ENCODE measurements around the gene TRIM46. TPM values are rescaled to one million over a fixed set of nuclear protein-coding genes. Genes with fewer than 3 reads are reported as not detected.

The TRIM46 gene
- total and polyA plus RNA-seq, 2 of the 13 experiments (the other 11 are each of a cell fraction or from before 2014, with no cell fraction given), result 0.04 to 0.09 TPM

GRCh38 chr1:155125946-155126555 is 47.6 kb upstream of the TRIM46 start (continued):
- no peak; the same call in 1 of the 2 replicates for TF ChIP-seq TEF (CRISPR knock-in tag; IDR thresholded peaks at IDR 0.05)
- peak; percentile 14; the same call in 1 of the 2 replicates for TF ChIP-seq ZNF235 (CRISPR knock-in tag; IDR thresholded peaks at IDR 0.05; ENCODE audit: borderline replicate concordance)
- peak; percentile 42; the same call in 1 of the 2 replicates for TF ChIP-seq ZNF768 (CRISPR knock-in tag; IDR thresholded peaks at IDR 0.05)
- peak; percentile 91; the same call in 1 of the 2 replicates for TF ChIP-seq ARID4A (CRISPR knock-in tag; IDR thresholded peaks at IDR 0.05; ENCODE audit: borderline replicate concordance)
- peak; percentile 72 for TF ChIP-seq FOSL2 (CRISPR knock-in tag; IDR thresholded peaks at IDR 0.05)
- TF ChIP-seq, protein P1, sequence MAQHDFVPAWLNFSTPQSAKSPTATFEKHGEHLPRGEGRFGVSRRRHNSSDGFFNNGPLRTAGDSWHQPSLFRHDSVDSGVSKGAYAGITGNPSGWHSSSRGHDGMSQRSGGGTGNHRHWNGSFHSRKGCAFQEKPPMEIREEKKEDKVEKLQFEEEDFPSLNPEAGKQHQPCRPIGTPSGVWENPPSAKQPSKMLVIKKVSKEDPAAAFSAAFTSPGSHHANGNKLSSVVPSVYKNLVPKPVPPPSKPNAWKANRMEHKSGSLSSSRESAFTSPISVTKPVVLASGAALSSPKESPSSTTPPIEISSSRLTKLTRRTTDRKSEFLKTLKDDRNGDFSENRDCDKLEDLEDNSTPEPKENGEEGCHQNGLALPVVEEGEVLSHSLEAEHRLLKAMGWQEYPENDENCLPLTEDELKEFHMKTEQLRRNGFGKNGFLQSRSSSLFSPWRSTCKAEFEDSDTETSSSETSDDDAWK (CRISPR knock-in tag; IDR thresholded peaks at IDR 0.05), result no peak
- TF ChIP-seq CBFB (CRISPR knock-in tag; IDR thresholded peaks at IDR 0.05), result peak; percentile 83
- peak; percentile 66; the same call in 1 of the 2 replicates for TF ChIP-seq ZFP82 (CRISPR knock-in tag; IDR thresholded peaks at IDR 0.05; ENCODE audit: borderline replicate concordance)
- TF ChIP-seq KLF15 (CRISPR knock-in tag; IDR thresholded peaks at IDR 0.05; ENCODE audit: borderline replicate concordance), result peak; percentile 86
- peak; percentile 84 for TF ChIP-seq POGZ (CRISPR knock-in tag; IDR thresholded peaks at IDR 0.05)
- TF ChIP-seq NFKBIZ (CRISPR knock-in tag; IDR thresholded peaks at IDR 0.05), result peak; percentile 95
- peak; percentile 98 for TF ChIP-seq AHR (CRISPR knock-in tag; IDR thresholded peaks at IDR 0.05)
- 0 out of 2 replicates have a peak, but pooled peaks have one; percentile 47 for TF ChIP-seq ZNF354B (CRISPR knock-in tag; IDR thresholded peaks at IDR 0.05)
- TF ChIP-seq MBD4 (IDR thresholded peaks at IDR 0.05; ENCODE audit: borderline replicate concordance, low read length), result no peak
- 0 out of 2 replicates have a peak, but pooled peaks have one; percentile 38 for TF ChIP-seq ZNF850 (CRISPR knock-in tag; conservative IDR thresholded peaks at IDR 0.05)
- peak; percentile 86 for TF ChIP-seq ZNF350 (CRISPR knock-in tag; IDR thresholded peaks at IDR 0.05; ENCODE audit: borderline replicate concordance, low read depth)
- peak; percentile 95 for TF ChIP-seq ZNF335 (CRISPR knock-in tag; IDR thresholded peaks at IDR 0.05)
- no peak for TF ChIP-seq SCMH1 (CRISPR knock-in tag; IDR thresholded peaks at IDR 0.05; ENCODE audit: borderline replicate concordance)
- TF ChIP-seq ZNF44 (CRISPR knock-in tag; IDR thresholded peaks at IDR 0.05), result peak; percentile 85; the same call in 1 of the 2 replicates
- peak; percentile 98 for TF ChIP-seq SMAD3 (CRISPR knock-in tag; IDR thresholded peaks at IDR 0.05)
- TF ChIP-seq HIVEP1 (CRISPR knock-in tag; IDR thresholded peaks at IDR 0.05), result peak; percentile 97
- TF ChIP-seq CREM (IDR thresholded peaks at IDR 0.05), result peak; percentile 74
- no peak for TF ChIP-seq CREM (CRISPR knock-in tag; IDR thresholded peaks at IDR 0.05)
